Measurements from ENCODE around the gene SKAP1.

SKAP1 gene

DNA sequence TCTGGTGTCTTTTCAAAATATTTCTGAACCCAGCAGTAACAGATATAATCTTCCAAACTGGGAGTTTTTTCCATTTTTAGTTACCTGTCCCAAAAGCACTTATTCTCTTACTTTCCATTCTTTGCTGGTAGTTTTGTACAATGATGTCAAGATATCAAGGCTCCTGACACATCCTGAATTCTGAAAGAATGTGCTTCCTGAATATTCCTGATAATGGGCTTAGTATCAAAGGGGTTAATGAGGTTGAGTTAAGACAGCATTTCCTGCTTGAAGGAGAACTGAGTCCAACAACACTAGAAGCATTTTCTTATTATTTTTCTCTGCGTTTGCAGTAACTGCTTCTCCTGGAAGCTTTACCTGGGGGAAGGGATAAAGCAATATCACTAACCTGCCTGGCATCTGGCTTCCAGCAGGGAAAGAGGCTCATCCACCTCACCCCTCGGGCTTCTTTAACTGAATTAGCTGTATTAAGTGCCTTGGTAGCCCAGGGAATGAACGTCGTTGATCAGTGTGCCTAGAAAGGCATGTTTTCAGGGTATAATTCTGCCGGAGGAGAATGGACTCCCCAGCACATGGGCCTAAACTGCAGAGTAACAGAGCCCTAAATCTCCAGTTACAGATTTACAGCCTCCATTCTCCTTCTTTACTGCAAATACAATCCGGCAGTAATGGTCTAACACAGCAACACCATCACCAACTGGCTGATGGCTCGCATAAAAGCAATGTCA is 188.1 kb downstream of the SKAP1 start:
- DNase-seq (ENCODE audit: low spot score), result no peak

DNA sequence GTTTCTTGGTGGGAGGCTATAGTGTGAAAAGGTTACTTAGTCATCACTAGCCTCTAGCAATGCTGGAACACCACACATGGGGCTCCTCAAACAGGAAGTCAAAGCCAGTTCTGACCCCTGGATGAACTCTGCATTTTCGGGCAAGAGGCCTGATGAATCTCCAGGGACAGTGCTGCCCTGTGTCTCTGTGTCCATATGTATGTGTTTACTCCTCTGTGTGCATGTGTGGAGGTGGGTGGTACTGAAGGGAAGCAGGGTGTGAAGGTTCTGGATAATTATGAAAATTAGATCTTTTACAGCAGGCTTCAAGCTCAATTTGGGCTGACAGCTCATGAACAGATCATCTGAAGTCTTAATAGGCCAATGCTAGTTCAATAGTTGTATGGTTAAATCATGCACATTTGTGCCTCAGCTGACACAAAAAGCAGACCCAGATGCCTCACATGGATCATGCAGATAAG is 188.9 kb downstream of the SKAP1 start:
- DNase-seq (ENCODE audit: low spot score), result no peak

DNA sequence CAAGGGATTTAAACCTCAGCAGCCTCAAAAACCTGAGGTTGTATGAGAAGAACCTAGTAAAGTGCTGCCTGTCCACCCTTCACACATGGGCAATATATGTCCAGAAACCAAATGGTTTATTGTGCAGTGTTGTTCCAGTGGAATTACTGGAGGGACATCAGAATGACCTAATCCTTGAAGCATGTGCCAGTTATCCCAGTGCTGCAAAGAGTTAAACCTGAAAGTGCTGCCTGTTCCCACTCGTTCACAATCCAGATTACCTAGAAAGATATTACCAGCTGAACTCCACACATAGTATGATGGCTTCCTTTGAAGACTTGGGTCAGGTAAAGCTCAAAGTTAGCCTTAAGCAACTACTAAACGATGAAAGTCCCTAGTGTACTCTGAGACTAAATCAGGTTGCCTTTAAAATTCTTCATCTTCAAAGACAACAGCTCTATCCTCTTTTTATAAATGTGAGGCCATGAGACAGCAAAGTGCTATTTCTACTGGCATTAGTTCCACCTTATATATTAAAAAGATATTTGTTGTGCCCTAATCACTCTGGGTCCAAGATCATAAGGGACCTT is 189.4 kb downstream of the SKAP1 start:
- DNase-seq (ENCODE audit: low spot score), result no peak

DNA sequence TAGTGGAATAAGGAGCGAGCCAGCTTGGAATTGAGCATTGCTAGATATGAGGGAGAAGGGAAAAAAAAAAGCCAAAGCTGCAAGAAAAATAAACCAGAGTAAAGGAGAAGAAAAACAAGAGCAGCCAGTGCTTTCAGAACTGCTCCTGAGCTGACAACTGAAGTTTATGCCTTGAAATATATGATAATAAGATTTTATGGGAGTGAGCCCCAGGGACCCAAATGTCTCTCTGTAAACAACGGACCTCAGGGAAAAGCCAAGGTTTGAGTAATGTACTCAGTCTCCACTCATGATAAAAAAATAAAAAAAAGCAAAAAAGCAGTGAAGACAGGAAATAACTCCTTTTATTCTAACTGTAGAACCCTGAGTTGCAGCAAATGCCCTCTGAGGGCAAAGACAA is 189.9 kb downstream of the SKAP1 start:
- no peak for DNase-seq (ENCODE audit: low spot score)

DNA sequence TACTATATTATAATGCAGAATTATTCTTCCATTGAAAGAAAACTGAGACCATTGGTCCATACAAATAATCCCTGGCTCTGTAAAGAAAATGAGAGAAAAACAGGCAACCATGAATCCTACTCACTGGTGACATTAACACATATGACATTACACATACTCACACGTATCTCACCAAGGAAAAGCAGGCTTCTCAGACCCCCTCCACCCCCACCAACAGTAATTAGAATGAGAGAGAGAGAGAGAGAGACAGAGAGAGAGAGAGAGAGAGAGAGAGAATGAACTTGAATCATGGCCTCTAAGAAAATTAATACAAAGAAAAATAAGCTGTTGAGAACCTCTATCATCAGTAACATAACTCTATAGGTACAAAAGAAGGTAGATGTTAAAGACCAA is 190.4 kb downstream of the SKAP1 start:
- no peak for DNase-seq (ENCODE audit: low spot score)

DNA sequence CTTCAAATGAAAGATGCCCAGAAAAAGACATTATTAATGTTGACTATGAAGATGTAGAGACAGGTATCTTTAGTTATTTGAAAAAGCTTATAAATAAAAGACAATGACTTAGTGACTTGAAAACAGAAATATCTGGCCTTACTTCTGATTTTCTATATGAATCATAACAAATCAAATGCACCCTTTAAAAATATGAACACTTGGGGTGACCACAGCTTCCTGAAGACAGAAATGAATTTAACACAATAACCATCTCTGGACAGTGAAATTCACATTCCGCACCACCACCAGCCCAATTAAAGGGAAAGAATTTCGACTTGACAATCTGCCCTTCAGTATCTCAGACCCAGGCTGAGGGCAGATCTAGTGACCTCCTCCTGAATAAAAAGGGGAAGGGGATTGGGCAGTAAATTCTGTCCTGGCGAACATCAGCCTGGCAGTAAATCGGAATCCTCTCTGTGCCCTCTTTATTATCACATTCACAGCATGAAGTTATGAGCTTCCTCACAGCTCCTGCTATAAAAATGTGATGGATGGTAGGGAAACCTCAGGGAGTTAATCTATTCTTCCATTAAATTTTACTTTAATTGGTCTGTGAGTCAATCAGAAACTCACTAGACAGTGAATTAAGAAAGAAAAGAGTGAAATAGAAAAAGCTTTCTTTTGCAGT is 190.9 kb downstream of the SKAP1 start:
- no peak for DNase-seq (ENCODE audit: low spot score)

DNA sequence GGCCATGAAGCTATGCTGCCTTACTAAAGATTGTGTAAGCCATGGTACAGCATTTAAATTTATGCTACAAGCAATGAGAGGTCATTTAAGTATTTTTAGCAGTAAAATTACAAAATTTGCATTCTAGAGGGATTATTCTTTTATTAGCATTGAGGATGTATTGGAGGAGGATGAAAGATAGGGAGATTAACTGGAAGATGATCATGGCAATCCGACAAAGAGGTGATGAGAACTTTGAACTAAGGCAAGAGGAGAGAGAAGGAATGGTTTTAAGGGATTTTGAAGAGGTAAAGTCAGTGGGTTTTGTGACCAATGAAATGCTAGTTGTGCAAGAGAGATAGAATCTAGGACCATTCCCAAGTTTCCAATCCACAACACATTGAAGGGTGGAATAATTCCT is 192.6 kb downstream of the SKAP1 start:
- DNase-seq (ENCODE audit: low spot score), result no peak

DNA sequence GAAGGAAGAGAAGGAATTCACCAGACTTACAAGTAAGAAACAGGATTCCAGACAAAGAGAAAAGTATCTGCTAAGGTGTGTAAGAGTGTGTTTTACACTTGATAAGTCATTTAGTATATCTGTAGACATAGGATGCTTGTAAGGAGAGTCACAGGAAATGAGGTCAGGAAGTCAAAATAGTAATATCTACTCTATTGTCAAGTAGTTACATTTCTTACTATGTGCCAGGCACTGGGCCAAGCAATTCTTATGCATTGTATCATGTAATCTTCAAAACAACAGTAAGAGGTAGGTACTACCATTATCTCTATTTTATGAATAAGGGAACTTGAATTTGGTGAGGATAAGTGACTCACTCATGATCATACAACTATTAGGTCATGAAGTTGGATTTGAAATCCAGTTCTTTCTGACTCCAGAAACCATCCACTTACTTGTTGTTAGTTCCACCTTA is 193.3 kb downstream of the SKAP1 start:
- no peak for DNase-seq (ENCODE audit: low spot score)

DNA sequence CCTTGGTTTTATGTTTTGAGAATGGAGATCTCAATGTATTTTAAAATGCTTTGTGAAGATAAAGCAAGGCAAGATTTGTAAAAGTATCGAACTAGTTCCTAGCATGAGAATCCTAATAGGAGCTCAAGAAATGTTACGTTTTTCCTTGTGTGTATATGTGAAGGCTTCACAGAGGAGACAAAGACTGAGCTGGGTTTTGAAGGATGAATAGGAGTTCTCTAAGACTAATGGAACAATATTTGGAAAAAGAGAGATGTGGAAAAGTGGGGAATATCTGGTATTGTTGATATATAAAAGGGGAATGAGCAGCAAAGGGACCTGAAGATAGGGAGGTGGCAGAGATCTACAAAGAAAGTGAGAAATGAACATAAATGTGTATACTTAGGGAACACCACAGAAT is 195.1 kb downstream of the SKAP1 start:
- DNase-seq (ENCODE audit: low spot score), result no peak

DNA sequence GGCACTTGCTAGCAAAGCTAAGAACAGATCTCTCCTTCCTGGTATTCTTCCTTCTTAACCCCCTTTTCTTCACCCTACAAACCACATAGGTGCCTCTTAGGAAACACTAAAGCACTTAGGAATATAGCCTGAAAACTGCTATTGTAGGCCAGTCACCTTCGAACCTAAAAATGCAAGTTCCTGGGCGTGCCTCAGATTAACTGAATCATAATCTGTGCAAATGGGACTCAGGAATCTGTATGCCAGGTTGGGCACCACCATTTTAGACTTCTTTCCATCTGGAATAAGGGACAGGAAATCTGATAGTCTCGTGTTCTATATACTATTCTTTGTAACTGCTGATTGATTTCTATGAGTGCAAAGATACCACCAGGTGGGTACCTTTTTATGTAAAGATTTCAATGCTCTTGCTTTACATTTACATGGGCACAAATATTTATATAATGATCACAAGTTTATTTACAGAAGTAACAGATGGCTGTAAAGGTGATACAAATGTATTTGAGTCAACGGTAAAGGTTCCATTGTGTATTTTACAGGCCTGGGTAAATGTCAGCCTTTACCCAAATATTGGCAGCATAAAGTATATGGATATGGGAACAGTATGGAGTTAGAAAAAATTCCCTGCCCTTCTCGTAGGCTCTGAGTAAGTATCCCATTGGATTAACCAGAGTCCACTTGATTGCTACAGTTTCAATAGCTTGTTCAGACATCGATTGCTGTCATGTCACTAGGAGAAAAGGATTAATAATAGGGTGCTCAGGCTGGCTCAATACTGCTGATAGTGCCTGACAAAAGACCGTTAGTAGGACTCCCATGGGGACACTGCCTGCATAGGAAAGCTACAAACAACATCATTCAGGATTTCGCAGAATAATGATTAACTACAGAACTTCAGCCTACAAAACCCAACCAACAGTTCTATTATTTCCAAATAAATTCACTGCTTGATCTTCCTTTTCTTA is 197.7 kb downstream of the SKAP1 start:
- DNase-seq (ENCODE audit: low spot score), result no peak

DNA sequence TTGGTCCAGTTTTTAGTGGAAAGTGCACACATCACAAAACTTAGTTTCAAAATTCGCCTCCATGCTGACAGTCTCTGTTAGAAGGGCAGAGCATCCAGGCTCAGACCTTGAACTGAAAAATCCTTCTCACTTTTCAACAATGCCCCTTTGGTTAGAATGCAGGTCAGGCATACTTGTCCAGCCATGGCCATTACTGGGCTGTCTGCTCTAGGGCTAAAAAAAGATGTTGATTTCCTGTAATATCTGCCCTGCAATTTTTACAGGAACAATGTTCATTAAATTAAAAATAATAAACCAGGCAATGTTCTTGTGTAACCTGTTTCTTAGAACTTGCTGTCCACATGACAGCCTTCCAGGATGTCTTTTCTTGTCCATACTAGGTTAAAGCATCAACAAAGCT is 200.1 kb downstream of the SKAP1 start:
- DNase-seq (ENCODE audit: low spot score), result no peak

DNA sequence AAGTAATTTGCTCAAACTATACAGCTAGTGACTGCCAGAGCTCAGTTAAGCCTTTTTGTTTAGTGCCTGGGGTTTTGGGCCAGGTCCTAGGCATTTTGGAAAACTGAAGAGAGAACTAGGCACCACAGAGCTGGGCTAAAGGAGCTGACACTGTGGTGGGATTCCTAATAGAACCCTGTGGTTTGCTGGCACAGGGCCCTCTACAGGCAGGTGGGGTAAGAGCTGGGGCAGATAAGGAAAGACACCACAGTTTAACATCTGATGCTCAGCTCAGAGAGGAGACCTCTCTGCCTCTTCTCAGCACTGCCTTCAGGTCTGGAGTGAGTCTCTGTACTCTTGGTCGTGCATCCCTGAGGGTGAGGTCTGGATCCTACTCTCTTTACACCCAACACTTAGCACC is 201.3 kb downstream of the SKAP1 start:
- no peak for DNase-seq (ENCODE audit: low spot score)

DNA sequence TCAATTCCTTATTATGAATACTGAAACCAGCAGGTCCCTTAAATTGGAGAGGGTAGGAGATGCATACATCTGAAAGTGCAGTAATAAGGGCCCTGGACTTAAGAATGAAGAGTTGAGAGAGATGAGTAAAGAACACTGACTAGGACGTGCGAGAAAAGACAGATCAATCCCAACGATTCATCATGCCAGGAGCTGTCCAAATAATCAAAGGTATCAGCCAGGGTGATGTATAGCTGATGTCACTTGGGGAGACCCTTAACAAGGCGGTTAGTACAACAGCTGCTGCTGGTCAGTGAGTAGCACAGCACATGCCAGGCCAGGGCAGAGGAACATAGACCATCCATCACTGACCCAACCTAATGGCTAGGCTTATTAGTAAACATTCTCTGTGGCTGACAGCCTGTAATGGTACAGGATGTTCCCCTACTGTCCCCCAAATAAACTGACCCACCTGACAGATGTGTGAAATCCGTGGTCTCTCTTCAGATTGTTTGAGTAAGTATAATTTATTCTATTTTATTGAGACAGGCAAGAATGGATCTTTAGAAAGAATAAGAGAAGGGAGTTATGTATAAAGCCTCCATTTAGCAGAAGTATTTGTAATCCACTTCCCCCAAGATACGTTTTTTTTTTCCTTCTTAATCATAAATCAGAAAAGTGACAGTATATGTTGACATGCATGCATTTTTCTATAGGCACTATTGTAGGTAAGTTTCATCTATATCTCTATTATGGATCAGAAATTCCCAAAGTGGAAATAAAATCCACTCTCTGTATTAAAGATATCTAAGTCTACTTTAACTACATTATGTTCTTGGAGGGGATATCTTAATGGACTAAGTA is 204.1 kb downstream of the SKAP1 start:
- no peak for DNase-seq (ENCODE audit: low spot score)

DNA sequence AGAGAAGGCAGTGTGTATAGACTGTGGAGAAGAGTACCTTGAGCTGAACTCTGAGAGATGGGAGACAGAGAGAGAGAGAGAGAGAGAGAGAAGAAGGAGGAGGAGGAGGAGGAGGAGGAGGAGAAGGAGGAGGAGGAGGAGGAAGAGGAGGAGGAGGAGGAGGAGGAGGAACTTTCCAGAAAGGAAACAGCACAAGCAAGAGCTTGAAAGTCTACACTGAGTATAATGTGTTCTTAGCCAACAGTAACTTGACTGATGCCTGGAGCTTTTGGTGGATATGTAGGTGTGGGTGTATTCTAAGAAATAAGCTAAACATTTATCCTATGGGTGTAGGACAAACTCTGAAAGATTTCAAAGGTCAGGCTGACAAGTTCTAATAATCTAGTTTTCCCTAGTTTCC is 206.1 kb downstream of the SKAP1 start:
- DNase-seq (ENCODE audit: low spot score), result no peak

DNA sequence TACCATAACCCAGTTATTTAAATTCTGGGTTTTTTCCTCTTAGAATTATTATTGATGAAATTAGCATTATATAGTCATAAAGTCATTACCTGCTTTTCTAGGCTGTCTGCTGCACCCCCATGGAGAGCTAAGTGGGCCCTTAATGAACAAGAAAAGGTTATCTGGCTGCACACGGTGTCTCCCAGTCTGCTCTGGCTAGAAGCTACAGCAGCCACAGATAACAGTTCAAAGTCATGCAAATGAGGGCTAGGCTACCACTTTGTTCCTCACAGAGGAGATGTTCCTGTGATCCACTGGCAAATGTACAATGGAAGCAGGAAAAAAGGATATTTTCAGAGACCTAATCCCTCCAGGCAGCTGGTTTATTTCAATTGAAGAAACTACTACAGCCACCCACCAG is 210.4 kb downstream of the SKAP1 start:
- DNase-seq (ENCODE audit: low spot score), result no peak

DNA sequence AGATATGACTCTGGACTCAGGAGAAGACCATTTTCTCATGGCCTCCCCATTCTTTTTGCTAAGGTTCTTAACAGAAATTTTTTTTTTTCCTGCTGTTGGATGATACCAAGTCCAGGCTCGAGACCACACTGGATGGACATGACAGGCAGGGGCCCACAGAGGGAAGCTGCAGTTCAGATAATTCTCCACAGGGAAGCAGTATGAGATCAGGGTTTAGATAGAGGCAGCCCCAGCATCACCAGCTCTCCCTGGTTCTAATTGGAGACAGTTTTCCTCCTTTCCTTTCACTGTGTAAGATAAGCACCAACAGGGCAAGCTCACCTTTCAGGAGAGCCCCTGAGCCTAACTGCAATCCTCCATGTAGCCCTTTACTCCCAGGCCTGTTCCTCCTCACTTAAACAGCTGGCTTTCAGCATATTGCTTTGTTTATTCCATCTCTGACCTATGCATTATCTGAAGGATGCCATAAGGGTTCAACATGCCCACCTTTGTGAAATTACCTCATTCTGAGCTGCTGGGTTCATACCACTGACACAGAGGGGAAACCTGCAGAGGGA is 214.4 kb downstream of the SKAP1 start:
- DNase-seq (ENCODE audit: low spot score), result no peak

DNA sequence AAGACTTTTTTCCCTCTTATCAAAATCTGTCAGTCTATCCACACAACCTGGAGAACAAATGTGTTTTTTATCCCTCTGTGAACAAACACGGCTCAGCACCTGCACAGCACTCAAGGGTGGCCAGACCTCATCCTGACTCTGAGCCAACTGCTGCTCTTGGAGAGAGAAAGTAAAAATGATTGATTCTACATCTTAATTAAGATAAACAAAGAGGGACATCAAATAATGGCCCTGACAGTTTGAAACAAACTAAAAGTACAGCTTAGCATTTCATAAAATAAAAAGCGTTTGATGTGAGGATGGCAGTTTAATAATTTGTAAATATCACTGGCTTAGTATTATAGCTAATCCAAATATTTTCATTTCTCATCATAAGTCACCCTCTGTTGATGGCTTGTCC is 216.2 kb downstream of the SKAP1 start:
- DNase-seq (ENCODE audit: low spot score), result no peak

DNA sequence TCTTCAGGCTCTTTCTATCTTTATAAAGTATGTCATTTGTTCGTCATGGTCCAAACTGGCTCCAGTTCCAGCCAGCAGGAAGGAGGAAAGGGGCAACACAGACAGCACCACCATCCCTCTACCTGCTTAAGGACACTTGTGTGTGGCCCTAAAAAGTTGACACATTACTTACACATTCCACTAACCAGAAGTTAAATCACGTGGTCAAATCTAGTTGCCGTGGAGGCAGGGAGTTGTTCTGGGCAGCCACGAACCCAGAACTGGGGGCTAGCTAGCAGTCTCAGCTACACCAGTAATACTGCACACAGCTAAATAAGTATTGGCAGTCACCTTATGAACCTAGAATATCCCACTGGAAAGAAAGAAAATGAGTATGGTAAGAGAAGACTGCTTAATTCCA is 218.2 kb downstream of the SKAP1 start:
- DNase-seq (ENCODE audit: low spot score), result no peak

DNA sequence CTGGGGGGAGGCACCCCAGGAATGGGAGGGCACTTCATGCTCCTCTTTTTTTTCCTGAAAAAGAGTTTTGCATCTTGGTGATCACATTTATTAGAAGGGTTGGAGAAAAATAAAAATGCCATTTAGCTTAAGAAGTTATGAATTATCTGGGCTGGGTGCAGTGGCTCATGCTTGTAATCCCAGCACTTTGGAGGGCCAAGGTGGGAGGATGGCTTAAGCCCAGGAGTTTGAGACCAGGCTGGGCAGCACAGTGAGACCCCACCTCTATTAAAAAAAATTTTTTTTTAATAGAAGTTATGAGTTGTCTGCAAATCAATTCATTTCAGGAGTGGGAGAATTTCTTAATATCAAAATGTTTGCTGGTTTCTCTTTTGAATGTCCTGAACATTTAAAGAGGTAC is 219.0 kb downstream of the SKAP1 start:
- no peak for DNase-seq (ENCODE audit: low spot score)

DNA sequence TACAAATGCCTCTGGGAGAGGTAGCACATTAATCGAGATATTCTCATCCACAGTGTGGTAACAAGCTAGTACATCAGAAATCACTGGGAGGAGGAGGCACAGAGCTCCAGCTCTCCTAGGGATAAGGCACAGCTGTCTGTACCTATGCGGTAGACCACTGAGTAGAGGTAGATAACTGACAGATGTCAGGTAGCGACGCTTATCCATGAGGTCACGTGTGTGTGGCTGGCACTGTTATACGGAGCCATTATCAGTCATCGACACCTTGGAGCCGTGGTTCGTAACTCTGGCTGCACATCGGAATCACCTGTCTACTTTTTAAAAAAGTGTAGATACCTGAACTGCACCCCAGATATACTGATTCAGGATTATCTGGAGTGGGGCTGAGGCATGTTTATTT is 220.0 kb downstream of the SKAP1 start:
- no peak for DNase-seq (ENCODE audit: low spot score)
